ENCODE measurements around the gene CACTIN.
A peak's percentile ranks its signal among the peaks of the same experiment; 100 is the strongest.
"Not testable (repeated sequence)": the region's sequence is repeated elsewhere in the genome, so short reads cannot be mapped to it uniquely, and the experiment has no call there.

Gene CACTIN

GRCh38 chr19:3667766-3668165 lies 41.2 kb upstream of the CACTIN start:
- no peak for DNase-seq (ENCODE audit: low read depth)
- no peak for TF ChIP-seq CTCF (IDR thresholded peaks at IDR 0.05; ENCODE audit: low read depth, low read length, missing control alignments)
- no peak overlapping the region for H3K4me3 ChIP-seq (ENCODE audit: low read depth, low read length)

GRCh38 chr19:3667037-3667638 lies 40.5 kb upstream of the CACTIN start:
- no peak for DNase-seq (ENCODE audit: low read depth)
- no peak overlapping the region for H3K4me3 ChIP-seq (ENCODE audit: low read depth, low read length)
- TF ChIP-seq CTCF (IDR thresholded peaks at IDR 0.05; ENCODE audit: low read depth, low read length, missing control alignments), result no peak

- not testable (repeated sequence) for DNase-seq (ENCODE audit: low read depth)
These were observed 39.9 kb upstream of the CACTIN start for GRCh38 chr19:3666545-3666856.

GRCh38 chr19:3665681-3666544 lies 39.3 kb upstream of the CACTIN start:
- DNase-seq (ENCODE audit: low read depth), result no peak

More at GRCh38 chr19:3666545-3666856, 39.9 kb upstream of the CACTIN start:
- H3K4me3 ChIP-seq (ENCODE audit: low read depth, low read length), result not testable (repeated sequence)

GRCh38 chr19:3664879-3665642 lies 38.5 kb upstream of the CACTIN start:
- DNase-seq (ENCODE audit: low read depth), result no peak
- no peak for TF ChIP-seq CTCF (IDR thresholded peaks at IDR 0.05; ENCODE audit: low read depth, low read length, missing control alignments)
- H3K4me3 ChIP-seq (ENCODE audit: low read depth, low read length), result no peak overlapping the region

More at GRCh38 chr19:3665681-3666544, 39.3 kb upstream of the CACTIN start:
- TF ChIP-seq CTCF (IDR thresholded peaks at IDR 0.05; ENCODE audit: low read depth, low read length, missing control alignments), result peak; percentile 92
- H3K4me3 ChIP-seq (ENCODE audit: low read depth, low read length), result no peak overlapping the region

- no peak for DNase-seq (ENCODE audit: low read depth)
- no peak overlapping the region for H3K4me3 ChIP-seq (ENCODE audit: low read depth, low read length)
- no peak for TF ChIP-seq CTCF (IDR thresholded peaks at IDR 0.05; ENCODE audit: low read depth, low read length, missing control alignments)
These were observed 37.2 kb upstream of the CACTIN start for GRCh38 chr19:3663838-3664237.
